ENCODE measurements around the gene SLC15A5. TPM values are rescaled to one million over a fixed set of nuclear protein-coding genes. Genes with fewer than 3 reads are reported as not detected.

Gene SLC15A5, protein sequence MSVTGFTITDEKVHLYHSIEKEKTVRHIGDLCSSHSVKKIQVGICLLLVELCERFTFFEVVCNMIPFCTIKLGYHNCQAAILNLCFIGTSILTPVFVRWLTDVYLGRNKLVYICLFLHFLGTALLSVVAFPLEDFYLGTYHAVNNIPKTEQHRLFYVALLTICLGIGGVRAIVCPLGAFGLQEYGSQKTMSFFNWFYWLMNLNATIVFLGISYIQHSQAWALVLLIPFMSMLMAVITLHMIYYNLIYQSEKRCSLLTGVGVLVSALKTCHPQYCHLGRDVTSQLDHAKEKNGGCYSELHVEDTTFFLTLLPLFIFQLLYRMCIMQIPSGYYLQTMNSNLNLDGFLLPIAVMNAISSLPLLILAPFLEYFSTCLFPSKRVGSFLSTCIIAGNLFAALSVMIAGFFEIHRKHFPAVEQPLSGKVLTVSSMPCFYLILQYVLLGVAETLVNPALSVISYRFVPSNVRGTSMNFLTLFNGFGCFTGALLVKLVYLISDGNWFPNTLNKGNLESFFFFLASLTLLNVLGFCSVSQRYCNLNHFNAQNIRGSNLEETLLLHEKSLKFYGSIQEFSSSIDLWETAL
- not detected in 2 replicates for total RNA-seq

DNA sequence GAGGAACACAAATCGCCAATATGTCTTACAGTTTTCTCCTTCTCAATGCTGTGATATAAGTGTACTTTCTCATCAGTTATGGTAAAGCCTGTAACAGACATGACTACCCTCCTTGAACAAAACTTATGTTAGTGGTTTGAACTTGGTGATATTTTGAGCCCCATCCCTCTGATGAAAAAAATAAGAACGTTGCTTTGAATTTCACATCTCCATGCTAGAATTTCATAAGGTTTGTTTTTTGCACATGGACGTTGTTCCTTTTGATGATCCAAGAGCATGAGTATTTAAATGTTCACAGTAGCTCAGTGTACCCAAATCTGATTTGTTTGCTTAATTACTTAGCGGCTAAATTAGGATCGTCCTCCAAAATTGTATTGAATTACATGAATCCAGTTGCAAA, at the start of gene SLC15A5:
SLC15A5 (minus strand) TSS at position 101 of the 400 bp plus-strand sequence; CDS start at position 101, 0 bp downstream.

Other genes with a start within 250 kb of the SLC15A5 start
- gene MGST1, start 70.0 kb upstream of the SLC15A5 start, total RNA-seq = 307 and 319 TPM in 2 replicates

Measured in myometrial cell (primary cell).